Stimulated activated CD4-positive, alpha-beta T cell treated with anti-CD3 and anti-CD28 coated beads, Interleukin-4, amount 100 ng/mL, for 24 hours (primary cell): Measurements from ENCODE around the gene GCNT1.
"Not testable (repeated sequence)": the region's sequence is repeated elsewhere in the genome, so short reads cannot be mapped to it uniquely, and the experiment has no call there.

ENCODE experiments used
- DNase-seq: peaks from one replicate; pipeline ENCODE4 v3.0.0-alpha.2; 2020

GCNT1 gene

DNA sequence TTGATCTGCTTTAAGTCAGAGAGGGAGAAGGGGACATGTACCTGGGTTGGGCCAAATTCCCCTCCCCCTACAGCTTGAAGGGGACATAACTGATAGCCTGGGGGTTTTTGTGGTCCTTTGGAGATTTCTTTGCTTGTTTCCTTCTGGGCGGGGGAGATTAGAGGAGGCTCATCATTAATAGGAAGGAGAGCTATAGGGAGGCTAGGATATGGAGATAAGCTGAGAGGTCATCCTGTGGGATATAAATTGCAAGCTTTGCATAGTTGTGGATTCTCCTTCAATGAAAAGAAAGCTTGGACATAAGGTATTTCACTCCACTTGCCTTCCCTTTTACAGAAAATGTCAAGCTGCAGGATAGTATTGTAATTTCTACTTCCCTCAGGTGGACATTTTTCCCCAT, 34.5 kb downstream of the GCNT1 start:
- not testable (repeated sequence) for DNase-seq

GRCh38 chr9:76500061-76500460, 41.1 kb downstream of the GCNT1 start:
- DNase-seq = no peak

GRCh38 chr9:76502746-76503145, 43.8 kb downstream of the GCNT1 start:
- DNase-seq = no peak

DNA sequence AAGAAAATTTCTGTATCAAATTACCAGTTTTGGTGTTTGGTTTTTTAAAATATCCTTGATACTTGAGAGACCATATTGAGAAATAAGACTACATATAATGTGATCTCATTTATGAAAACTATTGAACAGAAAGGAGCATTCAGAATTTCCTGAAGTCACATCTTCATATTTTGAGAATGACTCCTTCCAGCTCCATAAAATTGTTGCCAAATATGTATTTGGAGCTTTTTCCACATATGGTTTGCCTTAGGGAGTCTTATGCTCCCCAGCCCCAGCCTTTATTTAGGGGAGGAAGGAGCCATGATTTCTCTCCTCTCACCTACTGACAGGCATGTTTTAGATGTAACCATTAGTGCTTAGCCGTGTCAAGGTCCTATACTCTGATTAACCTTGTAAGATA, 51.1 kb downstream of the GCNT1 start:
- DNase-seq = no peak

DNA sequence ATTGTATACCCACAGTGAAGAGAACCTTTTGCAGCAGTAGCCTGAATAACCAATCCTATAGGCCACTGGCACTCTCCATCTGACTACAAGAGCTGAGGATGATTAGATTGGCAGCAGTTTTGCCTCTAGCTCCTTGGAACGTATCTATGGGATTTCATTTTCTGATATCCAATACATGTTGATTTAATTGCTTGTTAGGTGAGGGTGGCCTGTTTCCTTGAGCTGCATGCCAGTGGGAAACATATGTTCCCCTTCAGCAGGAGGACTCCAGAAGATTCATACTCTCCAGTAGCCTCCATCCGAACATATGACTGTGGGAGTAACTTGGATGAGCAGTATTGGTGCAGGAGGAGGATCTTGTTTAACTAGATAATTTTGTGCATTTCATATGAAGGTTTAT, 51.5 kb downstream of the GCNT1 start:
- DNase-seq = no peak

DNA sequence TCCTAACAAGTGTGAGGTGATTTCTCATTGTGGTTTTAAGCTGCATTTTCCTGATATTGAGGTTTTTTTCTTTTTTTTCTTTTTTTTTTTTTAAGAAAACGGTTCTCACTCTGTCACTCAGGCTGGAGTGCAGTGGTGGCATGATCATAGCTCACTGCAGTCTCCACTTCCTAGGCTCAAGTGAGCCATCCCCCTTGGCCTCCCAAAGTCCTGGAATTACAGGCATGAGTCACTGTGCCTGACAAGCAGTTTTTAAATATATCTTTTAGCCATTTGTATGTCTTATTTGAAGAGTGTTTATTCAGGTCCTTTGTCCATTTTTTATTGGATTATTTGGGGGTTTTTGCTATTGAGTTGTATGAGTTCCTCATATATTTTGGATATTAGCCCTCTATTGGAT, 53.8 kb downstream of the GCNT1 start:
- DNase-seq = no peak

- DNase-seq = no peak
Measured at GRCh38 chr9:76516350-76516749, 57.4 kb downstream of the GCNT1 start.

DNA sequence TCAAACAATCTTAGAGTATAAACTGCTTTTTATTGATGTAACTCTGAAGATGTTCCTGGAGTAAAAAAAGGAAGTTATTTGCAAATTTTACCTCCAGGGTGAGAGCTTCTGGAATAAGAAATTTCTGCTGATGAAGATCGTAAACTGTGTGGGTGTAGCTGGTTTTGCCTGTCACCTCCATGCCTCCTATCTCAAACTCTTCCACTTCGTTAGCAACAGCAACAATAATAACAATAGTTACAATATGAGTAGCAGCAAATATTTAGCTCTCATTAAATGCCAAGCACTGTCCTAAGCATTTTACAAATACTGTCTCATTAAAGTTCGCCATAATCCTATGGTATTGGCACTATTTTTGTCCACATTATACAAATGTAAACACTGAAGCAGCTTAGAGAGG, 57.9 kb downstream of the GCNT1 start:
- no peak for DNase-seq

DNA sequence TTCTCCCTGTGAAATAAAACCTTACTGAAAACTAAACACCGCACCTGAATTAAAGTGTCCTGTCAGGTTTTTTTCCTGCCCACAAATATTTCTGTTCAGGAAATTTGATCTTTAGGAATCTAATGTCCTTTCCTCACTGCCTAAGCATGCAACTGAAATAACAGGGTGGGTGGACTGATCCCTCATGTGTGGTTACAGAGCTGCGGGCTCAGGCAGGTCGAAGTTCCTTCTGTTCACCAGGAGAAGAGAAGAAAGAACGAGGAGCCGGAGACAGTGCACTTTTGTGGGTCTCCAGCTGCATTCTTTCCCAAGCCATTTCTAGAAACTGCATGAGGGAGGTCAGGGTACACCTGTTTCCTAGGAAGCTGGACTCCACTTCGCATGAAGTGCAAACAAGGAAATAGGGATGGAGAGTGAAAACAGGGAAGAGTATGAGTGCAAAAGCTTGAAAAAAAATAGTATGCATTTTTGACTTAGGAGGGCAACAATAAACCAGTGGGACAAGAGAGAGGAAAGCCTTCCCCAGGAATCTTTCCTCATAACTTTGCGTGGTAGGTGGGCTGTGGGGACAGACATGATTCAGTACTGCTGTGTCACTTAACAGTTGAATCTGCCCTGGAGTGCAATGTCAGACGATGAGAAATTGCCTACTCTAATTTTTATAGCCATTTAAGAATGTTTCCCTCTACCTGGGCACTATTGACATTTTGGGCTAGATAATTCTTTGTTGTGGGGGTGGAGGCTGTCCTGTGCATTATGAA, 60.3 kb downstream of the GCNT1 start:
- DNase-seq = no peak

GRCh38 chr9:76521244-76521681, 62.3 kb downstream of the GCNT1 start:
- DNase-seq = no peak

- no peak for DNase-seq
Measured at GRCh38 chr9:76521906-76522305, 62.9 kb downstream of the GCNT1 start.

DNA sequence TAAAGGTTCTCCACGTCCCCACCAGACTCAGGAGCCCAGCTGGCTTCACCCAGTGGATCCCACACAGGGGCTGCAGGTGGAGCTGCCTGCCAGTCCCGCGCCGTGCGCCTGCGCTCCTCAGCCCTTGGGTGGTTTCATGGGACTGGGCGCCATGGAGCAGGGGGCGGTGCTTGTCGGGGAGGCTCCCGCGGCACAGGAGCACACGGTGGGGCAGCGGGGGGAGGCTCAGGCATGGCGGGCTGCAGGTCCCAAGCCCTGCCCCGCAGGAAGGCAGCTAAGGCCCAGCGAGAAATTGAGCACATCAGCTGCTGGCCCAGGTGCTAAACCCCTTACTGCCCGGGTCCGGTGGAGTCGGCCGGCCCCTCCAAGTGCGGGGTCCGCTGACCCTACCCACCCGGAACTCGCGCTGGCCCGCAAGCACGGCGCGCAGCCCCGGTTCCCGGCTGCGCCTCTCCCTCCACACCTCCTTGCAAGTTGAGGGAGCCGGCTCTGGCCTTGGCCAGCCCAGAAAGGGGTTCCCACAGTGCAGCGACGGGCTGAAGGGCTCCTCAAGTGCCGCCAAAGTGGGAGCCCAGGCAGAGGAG, 64.7 kb downstream of the GCNT1 start:
- DNase-seq = not testable (repeated sequence)

DNA sequence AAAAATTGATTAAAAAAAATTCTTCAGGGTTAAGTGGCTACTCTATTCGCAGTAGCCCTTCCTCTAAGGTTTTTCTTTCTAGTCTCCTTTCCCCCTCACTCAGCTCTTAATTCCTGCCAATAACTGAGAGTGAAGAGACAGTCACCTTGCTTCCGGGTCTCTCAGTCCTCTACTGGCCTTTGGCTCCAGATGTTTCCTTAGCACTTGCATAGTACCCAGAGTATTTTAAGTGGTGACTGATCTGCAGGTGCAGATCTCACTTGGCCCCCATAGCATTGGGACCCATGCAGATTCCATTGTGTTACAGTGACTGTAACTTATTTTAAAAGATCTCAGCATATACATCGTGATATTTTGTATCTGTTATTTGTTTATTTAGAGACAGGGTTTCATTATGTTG, 66.2 kb downstream of the GCNT1 start:
- no peak for DNase-seq

DNA sequence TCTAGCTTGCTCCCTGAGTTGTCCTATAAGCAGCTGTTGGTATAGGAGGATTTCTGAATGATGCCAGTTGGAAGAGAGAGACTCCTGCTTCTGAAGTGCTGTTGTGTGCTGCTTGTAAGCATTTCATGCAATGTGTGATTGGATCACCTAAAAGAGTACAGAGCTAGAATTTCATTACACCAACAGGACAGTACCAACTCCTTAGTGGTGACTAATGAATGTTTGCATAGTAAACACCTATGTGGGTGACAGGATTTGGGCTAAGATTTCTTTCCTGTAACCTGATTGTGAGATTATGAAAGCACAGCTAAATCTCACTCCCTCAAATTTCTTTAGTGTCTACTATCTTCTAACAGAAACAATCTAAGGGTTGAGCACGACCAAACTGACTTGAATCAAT, 67.0 kb downstream of the GCNT1 start:
- no peak for DNase-seq

DNA sequence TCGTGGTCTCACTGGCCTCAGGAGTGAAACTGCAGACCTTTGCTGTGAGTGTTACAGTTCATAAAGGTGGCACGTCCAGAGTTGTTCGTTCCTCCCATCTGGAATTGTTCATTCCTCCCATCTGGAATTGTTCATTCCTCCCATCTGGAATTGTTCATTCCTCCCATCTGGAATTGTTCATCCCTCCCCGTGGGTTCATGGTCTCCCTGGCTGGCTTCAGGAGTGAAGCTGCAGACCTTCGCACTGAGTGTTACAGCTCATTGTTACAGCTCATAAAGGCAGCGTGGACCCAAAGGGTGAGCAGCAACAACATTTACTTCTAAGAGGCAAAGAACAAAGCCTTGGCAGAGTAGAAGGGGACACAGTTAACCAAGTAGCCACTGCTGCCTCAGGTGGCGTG, 69.1 kb downstream of the GCNT1 start:
- no peak for DNase-seq

DNA sequence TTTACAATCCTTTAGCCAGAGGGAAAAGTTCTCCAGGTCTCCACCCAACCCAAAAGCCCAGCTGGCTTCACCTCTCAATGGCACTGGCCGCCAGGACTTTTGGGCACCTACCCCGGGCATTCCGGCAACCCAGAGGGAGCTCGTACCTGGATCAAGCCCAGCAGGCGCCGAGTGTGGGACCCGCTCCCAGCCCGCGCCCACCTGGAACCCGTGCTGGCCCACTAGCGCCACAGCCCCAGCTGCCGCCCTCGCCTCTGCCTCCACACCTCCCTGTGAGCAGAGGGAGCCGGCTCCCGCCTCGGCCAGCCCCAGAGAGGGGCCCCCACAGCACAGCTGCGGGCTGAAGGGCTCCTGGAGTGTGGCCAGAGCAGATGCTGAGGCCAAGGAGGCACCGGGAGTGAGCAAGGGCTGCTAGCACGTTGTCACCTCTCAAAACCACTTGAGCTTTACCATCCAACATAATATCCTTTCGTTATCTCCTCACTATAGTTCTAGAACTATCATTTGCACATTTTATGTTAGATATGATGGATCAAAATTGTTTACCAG, 69.7 kb downstream of the GCNT1 start:
- no peak for DNase-seq

DNA sequence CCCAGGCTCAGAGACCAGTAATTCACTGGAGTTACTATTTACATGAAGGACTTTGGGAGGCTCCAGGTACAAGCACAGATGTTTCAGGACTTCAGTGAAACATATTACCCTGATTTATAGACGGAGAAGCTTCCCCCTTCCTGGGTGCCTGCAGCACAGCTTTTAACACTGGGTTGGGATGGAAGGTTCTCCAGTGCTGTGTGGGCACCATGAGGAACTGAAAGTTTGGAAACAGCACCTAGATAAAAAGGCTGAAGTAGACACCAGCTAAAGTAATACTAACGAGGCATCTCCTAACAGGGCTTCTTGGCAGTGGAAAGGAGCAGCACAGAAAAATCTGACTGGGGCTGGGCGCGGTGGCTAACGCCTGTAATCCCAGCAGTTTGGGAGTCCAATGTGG, 70.7 kb downstream of the GCNT1 start:
- no peak for DNase-seq

GRCh38 chr9:76530458-76531110, 71.6 kb downstream of the GCNT1 start:
- no peak for DNase-seq

DNA sequence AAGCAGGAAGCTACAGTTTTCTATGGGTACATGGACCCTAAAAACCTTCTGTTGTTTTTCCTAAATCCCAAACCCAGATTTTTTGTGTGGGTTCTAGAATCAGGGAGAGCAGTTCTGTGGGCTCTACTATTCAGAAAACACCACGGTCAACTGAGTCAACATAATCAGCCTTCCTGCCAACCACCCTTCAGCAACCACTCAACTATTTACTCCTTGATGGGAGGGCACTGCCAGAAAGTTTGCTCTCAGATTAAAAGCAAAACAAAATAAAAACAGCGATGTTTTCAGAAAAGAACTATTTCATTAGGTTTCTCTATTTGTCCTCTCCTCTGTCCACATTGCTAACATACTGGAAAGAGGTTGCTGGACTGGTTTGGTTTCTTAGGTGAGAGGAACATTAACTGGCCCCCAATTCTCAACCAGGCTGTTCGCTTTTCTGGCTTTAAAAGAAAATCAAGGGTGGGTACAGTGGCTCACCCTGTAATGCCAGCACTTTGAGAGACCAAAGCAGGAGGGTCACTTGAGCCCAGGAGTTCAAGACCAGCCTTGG, 72.3 kb downstream of the GCNT1 start:
- DNase-seq = no peak

- not testable (repeated sequence) for DNase-seq
Measured at GRCh38 chr9:76532877-76533276, 73.9 kb downstream of the GCNT1 start.

GRCh38 chr9:76534026-76534425, 75.0 kb downstream of the GCNT1 start:
- DNase-seq = no peak

- DNase-seq = no peak
Measured at GRCh38 chr9:76537150-76537646, 78.2 kb downstream of the GCNT1 start.

DNA sequence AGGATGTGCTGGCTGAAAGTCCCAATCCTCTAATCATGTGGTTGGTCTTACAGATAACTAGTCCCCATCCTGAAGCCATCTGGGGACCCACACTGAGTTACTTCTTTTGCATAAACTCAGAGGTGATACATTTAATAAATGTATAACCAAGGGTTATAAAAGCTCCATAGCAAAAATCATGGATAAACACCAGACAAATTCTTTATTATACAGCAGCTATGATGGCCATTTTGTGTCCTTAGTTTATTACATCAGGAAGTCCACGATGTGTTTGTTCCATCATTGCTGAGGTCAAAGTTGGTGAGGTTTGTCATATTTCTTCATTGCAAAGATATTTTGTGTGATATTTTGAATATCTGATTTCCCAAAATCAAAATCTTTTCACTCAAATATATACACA, 80.2 kb downstream of the GCNT1 start:
- DNase-seq = no peak

GRCh38 chr9:76542360-76542759, 83.4 kb downstream of the GCNT1 start:
- DNase-seq = no peak
